HG02938 (cell line): ENCODE measurements around the gene VPS39.

Experiments
- ATAC-seq: cut with Tn5 transposase; IDR thresholded peaks from one replicate; pipeline ENCODE4 v1.9.1; 2021; ENCODE audit warnings: mild to moderate bottlenecking, moderate library complexity; ENCODE audit not compliant: unreplicated experiment

VPS39 gene

GRCh38 chr15:42131826-42132806, 76.0 kb downstream of the VPS39 start:
- no peak for ATAC-seq

- ATAC-seq = no peak
Observed at GRCh38 chr15:42131006-42131405, 77.1 kb downstream of the VPS39 start.

GRCh38 chr15:42130246-42130986, 77.7 kb downstream of the VPS39 start:
- no peak for ATAC-seq

- ATAC-seq = no peak
Observed at GRCh38 chr15:42129364-42129763, 78.7 kb downstream of the VPS39 start.

- no peak for ATAC-seq
Observed at GRCh38 chr15:42128476-42128875, 79.6 kb downstream of the VPS39 start.

- ATAC-seq = no peak
Observed at GRCh38 chr15:42123546-42123945, 84.6 kb downstream of the VPS39 start.

GRCh38 chr15:42121682-42122081, 86.4 kb downstream of the VPS39 start:
- no peak for ATAC-seq

- ATAC-seq = no peak
Observed at GRCh38 chr15:42121021-42121420, 87.1 kb downstream of the VPS39 start.

- no peak for ATAC-seq
Observed at GRCh38 chr15:42120285-42120684, 87.8 kb downstream of the VPS39 start.

- ATAC-seq = no peak
Observed at GRCh38 chr15:42119446-42119760, 88.7 kb downstream of the VPS39 start.

- ATAC-seq = no peak
Observed at GRCh38 chr15:42118650-42119445, 89.3 kb downstream of the VPS39 start.

GRCh38 chr15:42111924-42112323, 96.2 kb downstream of the VPS39 start:
- ATAC-seq = no peak

GRCh38 chr15:42110367-42110766, 97.7 kb downstream of the VPS39 start:
- ATAC-seq = no peak

- no peak for ATAC-seq
Observed at GRCh38 chr15:42108806-42109205, 99.3 kb downstream of the VPS39 start.
